GM13977 (cell line): ENCODE results near the gene CLDN6.

ENCODE experiments used
- DNase-seq: peaks from one replicate; pipeline ENCODE4 v3.0.0; 2012; ENCODE audit warnings: low spot score
- CTCF ChIP-seq: IDR thresholded peaks from 2 replicates; pipeline ENCODE4 v1.5.1; 2012; ENCODE audit warnings: mild to moderate bottlenecking, control low read depth; ENCODE audit not compliant: insufficient read depth; ENCODE audit errors: extremely low read depth, missing control alignments
- in situ Hi-C: fragments of 300-500 bp; cut with MboI; formaldehyde crosslinking; loops from one replicate; pipeline ENCODE4 v1.12.0; 2022; ENCODE audit warnings: low sequenced_read_pairs, low pct_unique_long_range_greater_than_20kb, mixed read lengths, inconsistent platforms; ENCODE audit not compliant: unreplicated experiment

Gene CLDN6

GRCh38 chr16:2981177-2981898 lies 36.6 kb downstream of the CLDN6 start:
- TF ChIP-seq CTCF = no peak
- in situ Hi-C loops = no loop called here
- no peak for DNase-seq

DNA sequence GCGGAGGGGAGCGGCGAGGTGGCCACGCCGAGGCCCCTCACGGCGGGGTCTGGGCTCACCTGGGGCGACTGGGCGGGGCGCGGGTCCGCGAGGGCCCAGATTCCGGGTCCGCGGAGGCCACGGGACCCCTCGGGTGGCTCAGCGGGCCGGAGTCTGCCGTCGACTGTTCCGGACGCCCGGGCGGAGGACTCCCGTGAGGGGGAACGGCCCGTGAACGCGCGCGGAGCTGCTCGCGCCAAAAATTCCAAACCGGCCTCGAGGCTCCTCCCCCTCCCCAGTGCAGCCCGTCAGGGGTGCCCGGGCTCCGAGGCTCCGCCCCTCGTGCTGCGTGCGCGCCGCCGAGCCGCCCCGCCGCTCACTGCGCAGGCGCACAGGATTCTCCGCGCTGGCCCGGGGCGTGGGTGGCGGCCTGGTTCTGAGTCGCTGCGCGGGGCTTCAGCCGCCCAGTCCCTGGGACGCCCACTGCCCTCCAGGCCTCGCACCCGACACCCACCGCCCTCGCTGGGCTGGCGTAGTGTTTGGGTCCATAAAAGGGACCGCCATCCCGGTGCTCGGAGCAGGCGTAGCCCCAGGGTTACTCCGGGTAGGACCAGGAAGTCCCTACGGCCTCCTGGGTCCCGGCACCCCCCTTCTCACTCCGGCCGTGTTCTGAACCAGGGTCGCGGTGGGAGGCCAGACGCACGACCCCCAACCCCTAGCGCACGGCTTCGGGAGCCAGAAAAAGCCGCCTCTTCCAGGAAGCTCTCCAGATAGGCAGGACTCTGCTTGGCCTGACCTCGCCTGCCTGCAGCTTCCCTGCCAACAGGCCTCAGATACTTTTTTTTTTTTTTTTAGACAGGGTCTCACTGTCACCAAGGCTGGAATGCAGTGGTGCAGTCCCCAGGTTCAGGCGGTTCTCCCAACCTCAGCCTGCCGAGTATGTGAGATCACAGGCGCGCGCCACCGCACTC lies 37.5 kb downstream of the CLDN6 start, which contains the start of gene PKMYT1:
Gene PKMYT1, minus strand, starts transcription at position 220 of the 950 bp plus-strand sequence. CDS start 789 bp downstream, outside the sequence.
- DNase-seq = peak; percentile 100
- no peak for TF ChIP-seq CTCF
- in situ Hi-C loops = no loop called here

DNA sequence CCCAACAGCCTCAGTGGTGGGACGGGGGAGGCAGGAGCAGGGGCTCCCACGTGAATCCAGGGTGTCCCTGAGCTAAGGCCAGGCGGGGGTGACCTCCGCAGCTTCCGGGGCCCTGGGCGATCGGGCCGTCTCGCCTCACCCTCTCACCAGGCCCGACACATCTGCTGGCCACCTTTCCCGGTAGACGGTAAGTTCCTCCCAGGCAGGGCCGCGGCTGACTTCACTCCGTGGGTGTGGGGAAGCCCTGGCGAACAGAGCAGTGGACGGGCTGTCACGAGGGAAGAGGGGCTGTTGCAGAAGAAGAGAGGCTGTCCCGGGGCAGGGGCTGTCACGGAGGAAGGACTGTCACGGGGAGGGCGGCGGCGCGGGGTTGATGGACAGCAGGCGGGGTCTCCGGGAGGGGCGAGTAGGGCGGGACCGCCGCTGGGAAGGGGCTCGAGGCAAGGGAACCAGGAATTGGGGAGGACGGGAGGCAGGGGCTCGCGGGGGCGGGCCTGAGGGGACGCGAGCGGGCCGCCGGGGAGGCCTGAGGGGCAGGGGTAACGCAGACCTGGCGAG lies 38.2 kb downstream of the CLDN6 start:
- peak; percentile 56 for DNase-seq
- no peak for TF ChIP-seq CTCF
- in situ Hi-C loops = no loop called here

DNA sequence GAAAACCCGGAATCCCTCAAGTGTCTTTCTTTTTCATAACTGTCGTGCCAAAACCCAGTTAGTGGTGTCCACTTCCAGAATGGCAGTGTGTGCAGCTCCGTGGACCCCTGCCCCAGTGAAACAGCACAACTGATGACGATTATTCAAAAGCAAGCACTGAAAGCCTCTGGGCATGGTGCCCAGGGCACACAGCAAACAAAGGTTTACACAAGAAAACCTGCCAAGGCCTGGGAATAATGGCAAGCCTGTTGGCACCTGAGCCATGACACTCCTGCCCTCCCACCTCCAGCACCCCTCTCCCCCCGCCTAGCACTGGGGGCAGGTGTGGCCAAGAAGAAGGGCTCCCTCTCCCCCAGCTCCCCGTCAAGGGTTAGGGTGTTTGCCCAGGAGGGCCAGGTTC lies 40.5 kb downstream of the CLDN6 start:
- in situ Hi-C loops = no loop called here
- TF ChIP-seq CTCF = no peak
- no peak for DNase-seq

- in situ Hi-C loops = no loop called here
- DNase-seq = no peak
- no peak for TF ChIP-seq CTCF
These were observed 41.3 kb downstream of the CLDN6 start for GRCh38 chr16:2976673-2977072.

DNA sequence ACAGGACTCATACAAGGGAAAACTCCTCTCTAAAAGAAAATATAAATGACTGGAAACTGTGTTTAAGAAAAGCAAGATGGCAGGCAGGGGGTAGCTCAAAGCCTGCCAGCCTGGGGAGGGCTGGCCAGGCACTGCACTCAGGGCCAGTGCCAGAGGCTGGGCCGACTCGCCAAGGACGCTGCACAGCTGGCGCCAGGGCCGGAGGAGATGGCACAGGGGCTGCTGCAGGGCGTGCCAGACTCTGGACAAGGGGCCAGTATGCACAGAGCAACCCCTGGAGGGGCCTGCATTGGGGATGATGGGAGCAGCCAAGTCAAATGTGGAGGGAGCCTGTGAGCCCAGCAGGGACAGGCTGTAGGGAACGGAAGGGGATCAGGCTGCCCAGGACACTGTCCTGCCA lies 41.8 kb downstream of the CLDN6 start:
- no peak for DNase-seq
- in situ Hi-C loops = no loop called here
- TF ChIP-seq CTCF = no peak
